ENCODE results near the gene EXOG.

DNA sequence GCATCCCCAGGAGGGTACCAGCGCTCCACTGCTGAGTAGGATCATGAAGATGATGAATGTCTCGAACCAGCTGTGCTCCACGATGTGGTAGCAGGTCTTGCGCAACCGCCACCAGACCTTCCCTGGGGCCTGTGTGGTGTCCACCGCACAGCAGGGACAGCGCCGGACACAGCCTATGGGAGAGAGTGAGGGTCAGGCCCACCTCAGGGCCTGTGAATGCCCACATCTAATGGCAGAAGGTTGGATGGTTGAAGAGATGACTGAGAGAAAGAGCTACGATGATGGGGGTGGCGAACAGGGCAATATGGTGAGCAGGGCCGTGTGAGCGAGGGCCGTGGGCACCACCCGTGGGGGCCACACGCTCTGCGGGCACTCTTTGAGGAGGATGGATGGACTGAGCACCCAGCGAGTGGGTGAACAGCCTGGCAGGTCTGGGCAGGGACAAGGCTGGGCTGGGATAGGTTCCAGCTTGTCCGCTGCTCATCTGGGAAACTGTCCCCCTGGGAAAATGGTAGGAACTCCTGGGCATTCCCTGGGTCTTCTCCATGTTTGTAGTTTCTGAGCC lies 79.2 kb downstream of the EXOG start:
- TF ChIP-seq, protein P1, sequence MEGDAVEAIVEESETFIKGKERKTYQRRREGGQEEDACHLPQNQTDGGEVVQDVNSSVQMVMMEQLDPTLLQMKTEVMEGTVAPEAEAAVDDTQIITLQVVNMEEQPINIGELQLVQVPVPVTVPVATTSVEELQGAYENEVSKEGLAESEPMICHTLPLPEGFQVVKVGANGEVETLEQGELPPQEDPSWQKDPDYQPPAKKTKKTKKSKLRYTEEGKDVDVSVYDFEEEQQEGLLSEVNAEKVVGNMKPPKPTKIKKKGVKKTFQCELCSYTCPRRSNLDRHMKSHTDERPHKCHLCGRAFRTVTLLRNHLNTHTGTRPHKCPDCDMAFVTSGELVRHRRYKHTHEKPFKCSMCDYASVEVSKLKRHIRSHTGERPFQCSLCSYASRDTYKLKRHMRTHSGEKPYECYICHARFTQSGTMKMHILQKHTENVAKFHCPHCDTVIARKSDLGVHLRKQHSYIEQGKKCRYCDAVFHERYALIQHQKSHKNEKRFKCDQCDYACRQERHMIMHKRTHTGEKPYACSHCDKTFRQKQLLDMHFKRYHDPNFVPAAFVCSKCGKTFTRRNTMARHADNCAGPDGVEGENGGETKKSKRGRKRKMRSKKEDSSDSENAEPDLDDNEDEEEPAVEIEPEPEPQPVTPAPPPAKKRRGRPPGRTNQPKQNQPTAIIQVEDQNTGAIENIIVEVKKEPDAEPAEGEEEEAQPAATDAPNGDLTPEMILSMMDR (IDR thresholded peaks at IDR 0.05; ENCODE audit: low read length): no peak
- TF ChIP-seq EZH2phosphoT487 (IDR thresholded peaks at IDR 0.05; ENCODE audit: low read length): no peak

Data from MM.1S (cell line).